Neural cell (in vitro differentiated cells): ENCODE results near the gene PIGO.

ENCODE experiments used
- EZH2 ChIP-seq: fragments of 200-600, 300-800 bp; shearing (Covaris generic), sonication (generic); IDR thresholded peaks from 2 replicates; pipeline ENCODE4 v1.6.1; 2014; ENCODE audit warnings: antibody characterized with exemption, low read length, borderline replicate concordance, mild to moderate bottlenecking; ENCODE audit not compliant: insufficient read depth, poor library complexity, severe bottlenecking
- MXI1 ChIP-seq: fragments of 450-650 bp; conservative IDR thresholded peaks from 2 replicates; pipeline ENCODE4 v1.6.1; 2014; ENCODE audit warnings: antibody characterized with exemption, mild to moderate bottlenecking; ENCODE audit not compliant: poor library complexity, severe bottlenecking
- POLR2AphosphoS5 ChIP-seq: IDR thresholded peaks from 2 replicates; pipeline ENCODE4 v1.6.1; 2012
- TAF1 ChIP-seq: IDR thresholded peaks from 2 replicates; pipeline ENCODE4 v1.6.1; 2012; ENCODE audit warnings: low read depth
- TF ChIP-seq, protein P1 (sequence below): fragments of 450-650 bp; IDR thresholded peaks from 2 replicates; pipeline ENCODE4 v1.5.1; 2014; ENCODE audit warnings: antibody characterized with exemption, mild to moderate bottlenecking, moderate library complexity; ENCODE audit not compliant: poor library complexity, severe bottlenecking

DNA sequence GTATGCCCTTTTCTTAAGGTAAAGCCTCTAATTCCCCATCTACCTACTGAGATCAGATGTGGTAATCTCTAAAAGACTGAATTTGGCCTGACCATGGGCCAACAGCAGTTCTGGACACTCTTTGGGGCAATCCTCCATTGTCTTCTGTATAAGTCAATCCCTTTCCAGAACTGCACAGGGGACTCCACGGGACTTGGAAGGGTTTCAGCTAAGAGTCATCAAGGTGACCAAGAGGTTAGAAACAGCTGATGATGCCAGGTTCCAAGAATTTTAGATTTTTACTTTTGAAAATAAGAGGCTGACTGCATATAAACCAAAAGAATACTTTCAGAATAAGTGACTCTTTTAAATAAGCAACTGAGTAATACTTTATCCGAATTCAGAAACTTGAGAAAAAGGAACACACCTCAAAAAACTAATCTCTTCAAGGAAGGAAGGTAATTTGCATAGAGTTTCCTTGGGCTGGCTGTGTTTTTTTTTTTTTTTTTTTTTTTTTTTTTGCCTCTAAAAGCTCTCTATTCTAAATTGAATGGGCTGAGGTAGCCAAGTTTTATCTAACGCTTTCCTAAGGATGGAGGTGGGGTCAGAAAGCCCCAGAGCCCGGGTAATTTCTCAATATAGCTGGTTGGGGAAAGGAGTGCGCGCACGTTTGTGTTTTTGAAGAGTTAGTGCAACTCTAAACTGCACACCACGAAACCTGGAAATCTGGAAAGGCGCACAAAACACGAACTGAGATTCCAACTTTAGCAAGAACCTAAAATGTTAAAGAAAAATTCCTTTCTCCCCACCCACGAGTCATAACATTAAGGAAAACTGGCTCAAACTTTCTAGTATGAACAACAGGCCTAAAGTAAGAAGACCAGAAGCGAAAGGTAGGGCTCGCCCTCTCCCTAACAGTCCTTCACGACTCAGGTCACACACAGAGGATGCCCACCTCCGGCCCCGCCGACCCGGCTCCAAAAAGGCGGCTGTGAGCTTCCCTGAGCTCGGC is 25.3 kb downstream of the PIGO start:
- TF ChIP-seq, protein P1, sequence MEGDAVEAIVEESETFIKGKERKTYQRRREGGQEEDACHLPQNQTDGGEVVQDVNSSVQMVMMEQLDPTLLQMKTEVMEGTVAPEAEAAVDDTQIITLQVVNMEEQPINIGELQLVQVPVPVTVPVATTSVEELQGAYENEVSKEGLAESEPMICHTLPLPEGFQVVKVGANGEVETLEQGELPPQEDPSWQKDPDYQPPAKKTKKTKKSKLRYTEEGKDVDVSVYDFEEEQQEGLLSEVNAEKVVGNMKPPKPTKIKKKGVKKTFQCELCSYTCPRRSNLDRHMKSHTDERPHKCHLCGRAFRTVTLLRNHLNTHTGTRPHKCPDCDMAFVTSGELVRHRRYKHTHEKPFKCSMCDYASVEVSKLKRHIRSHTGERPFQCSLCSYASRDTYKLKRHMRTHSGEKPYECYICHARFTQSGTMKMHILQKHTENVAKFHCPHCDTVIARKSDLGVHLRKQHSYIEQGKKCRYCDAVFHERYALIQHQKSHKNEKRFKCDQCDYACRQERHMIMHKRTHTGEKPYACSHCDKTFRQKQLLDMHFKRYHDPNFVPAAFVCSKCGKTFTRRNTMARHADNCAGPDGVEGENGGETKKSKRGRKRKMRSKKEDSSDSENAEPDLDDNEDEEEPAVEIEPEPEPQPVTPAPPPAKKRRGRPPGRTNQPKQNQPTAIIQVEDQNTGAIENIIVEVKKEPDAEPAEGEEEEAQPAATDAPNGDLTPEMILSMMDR, result no peak
- TF ChIP-seq TAF1 (no peak), POLR2AphosphoS5 (no peak), EZH2 (no peak), MXI1 (no peak)
